DOHH2 (cell line): ENCODE data around the gene SUSD4.

Experiments used
- H3F3A ChIP-seq: fragments of 200-600 bp; sonication (generic), shearing (Covaris generic); 2 replicates; pipeline ENCODE4 v1.6.0; 2016; ENCODE audit warnings: antibody characterized with exemption, mild to moderate bottlenecking; ENCODE audit not compliant: control insufficient read depth, insufficient read depth
- H3K27ac ChIP-seq: fragments of 200-600 bp; sonication (generic); 2 replicates; pipeline ENCODE4 v1.5.1; 2014; ENCODE audit warnings: low read depth, mild to moderate bottlenecking, low read length, moderate library complexity
- H3K27me3 ChIP-seq: fragments of 200-600 bp; sonication (generic); 2 replicates; pipeline ENCODE4 v1.6.1; 2014; ENCODE audit warnings: mild to moderate bottlenecking, low read length, mixed read lengths; ENCODE audit not compliant: control insufficient read depth
- H3K36me3 ChIP-seq: fragments of 200-600 bp; sonication (generic); 2 replicates; pipeline ENCODE4 v1.6.1; 2014; ENCODE audit warnings: mild to moderate bottlenecking, low read length, moderate library complexity, mixed read lengths; ENCODE audit not compliant: control insufficient read depth
- H3K4me1 ChIP-seq: fragments of 200-600 bp; sonication (generic); 2 replicates; pipeline ENCODE4 v1.6.1; 2014; ENCODE audit warnings: mild to moderate bottlenecking, low read length, mixed read lengths; ENCODE audit not compliant: control insufficient read depth
- H3K4me2 ChIP-seq: fragments of 200-600 bp; sonication (generic); 2 replicates; pipeline ENCODE4 v1.6.0; 2014; ENCODE audit warnings: mild to moderate bottlenecking, low read length, moderate library complexity
- H3K4me3 ChIP-seq: fragments of 200-600 bp; sonication (generic); 2 replicates; pipeline ENCODE4 v1.5.1; 2014; ENCODE audit warnings: mild to moderate bottlenecking, low read length, mixed read lengths
- H3K79me2 ChIP-seq: fragments of 200-600 bp; sonication (generic); 2 replicates; pipeline ENCODE4 v1.6.1; 2014; ENCODE audit warnings: mild to moderate bottlenecking, low read length, mixed read lengths; ENCODE audit not compliant: control insufficient read depth
- H3K9me2 ChIP-seq: fragments of 200-600 bp; sonication (generic); replicated peaks from 2 replicates; pipeline ENCODE4 v1.6.1; 2014; ENCODE audit warnings: mild to moderate bottlenecking, low read length, mixed read lengths; ENCODE audit not compliant: control insufficient read depth
- H3K9me3 ChIP-seq: fragments of 200-600 bp; sonication (generic); 2 replicates; pipeline ENCODE4 v1.6.1; 2014; ENCODE audit warnings: antibody characterized with exemption, low read length, mixed read lengths; ENCODE audit not compliant: control insufficient read depth, insufficient read depth
- H4K20me1 ChIP-seq: fragments of 200-600 bp; sonication (generic); 2 replicates; pipeline ENCODE4 v1.6.0; 2014; ENCODE audit warnings: low read depth, mild to moderate bottlenecking, antibody characterized with exemption, low read length, moderate library complexity; ENCODE audit not compliant: control insufficient read depth, insufficient read depth
- CTCF ChIP-seq: fragments of 200-600 bp; sonication (generic); IDR thresholded peaks from one replicate; pipeline ENCODE4 v1.5.1; 2014; ENCODE audit warnings: antibody characterized with exemption, mild to moderate bottlenecking, low read depth, low read length; ENCODE audit not compliant: poor library complexity, severe bottlenecking
- EZH2phosphoT487 ChIP-seq: fragments of 200-600 bp; sonication (generic); IDR thresholded peaks from 2 replicates; pipeline ENCODE4 v1.6.1; 2017; ENCODE audit warnings: borderline replicate concordance, mild to moderate bottlenecking, antibody characterized with exemption, low read length, moderate library complexity, mixed read lengths

The SUSD4 gene

GRCh38 chr1:223176437-223176836, 187.5 kb downstream of the SUSD4 start:
- no peaks in the 10 kb centered on the region for H3F3A ChIP-seq
- H3K9me2 ChIP-seq, result no peaks in the 10 kb centered on the region
- H3K27me3 ChIP-seq, result 0 out of 2 replicates have a peak, but pooled peaks cover 3% of the 10 kb centered on the region
- no peaks in the 10 kb centered on the region for H4K20me1 ChIP-seq
- no peaks in the 10 kb centered on the region for H3K79me2 ChIP-seq
- H3K9me3 ChIP-seq, result no peaks in the 10 kb centered on the region
- no peak overlapping the region for H3K27ac ChIP-seq
- no peak overlapping the region for H3K4me3 ChIP-seq
- no peaks in the 10 kb centered on the region for H3K4me1 ChIP-seq
- no peaks in the 10 kb centered on the region for H3K36me3 ChIP-seq
- TF ChIP-seq EZH2phosphoT487 (no peak), CTCF (no peak)
- H3K4me2 ChIP-seq, result no peak overlapping the region

GRCh38 chr1:223175633-223176032, 188.3 kb downstream of the SUSD4 start:
- Histone ChIP-seq H3K4me3 (no peak overlapping the region), H3K4me1 (no peaks in the 10 kb centered on the region), H3K9me3 (no peaks in the 10 kb centered on the region), H3K79me2 (no peaks in the 10 kb centered on the region), H3K36me3 (no peaks in the 10 kb centered on the region), H3K4me2 (no peak overlapping the region), H3K27ac (no peak overlapping the region), H4K20me1 (no peaks in the 10 kb centered on the region), H3K27me3 (0 out of 2 replicates have a peak, but pooled peaks cover 3% of the 10 kb centered on the region), H3F3A (no peaks in the 10 kb centered on the region), H3K9me2 (no peaks in the 10 kb centered on the region)
- TF ChIP-seq CTCF (no peak), EZH2phosphoT487 (no peak)

- Histone ChIP-seq H3K36me3 (no peaks in the 10 kb centered on the region), H3K27ac (no peak overlapping the region), H3K4me3 (no peak overlapping the region), H3K9me3 (no peaks in the 10 kb centered on the region), H3K4me2 (no peak overlapping the region), H3K79me2 (no peaks in the 10 kb centered on the region), H4K20me1 (no peaks in the 10 kb centered on the region), H3K4me1 (no peaks in the 10 kb centered on the region), H3K9me2 (no peaks in the 10 kb centered on the region), H3F3A (no peaks in the 10 kb centered on the region), H3K27me3 (0 out of 2 replicates have a peak, but pooled peaks cover 3% of the 10 kb centered on the region)
- TF ChIP-seq EZH2phosphoT487, result no peak
- TF ChIP-seq CTCF, result no peak
Observed at GRCh38 chr1:223175032-223175431, 188.9 kb downstream of the SUSD4 start.
